Uterus (tissue), 2 donors: ENCODE data around the gene SCARB2.

Experiments
- CTCF ChIP-seq, 4 experiments: fragments of 200-600 bp in 2 of 4; fragments of 450-650 bp in 2 of 4; sonication (generic) in 2 of 4; IDR thresholded peaks; one replicate each; pipeline ENCODE4 v1.5.1; 2016 to 2019; ENCODE audit warnings: antibody characterized with exemption in 4 of 4, mild to moderate bottlenecking in 2 of 4, moderate library complexity in 1 of 4
- POLR2A ChIP-seq, 2 donors: fragments of 450-650 bp; IDR thresholded peaks; one replicate each; pipeline ENCODE4 v1.6.1; 2016; ENCODE audit warnings: antibody characterized with exemption in 2 of 2, mild to moderate bottlenecking in 1 of 2, moderate library complexity in 1 of 2

GRCh38 chr4:76238236-76238635, 24.6 kb upstream of the SCARB2 start:
- TF ChIP-seq CTCF (IDR thresholded peaks at IDR 0.05), result no peak
- TF ChIP-seq POLR2A (IDR thresholded peaks at IDR 0.05), result no peak
